ENCODE results near the gene TAF1C.

The TAF1C gene

GRCh38 chr16:84182680-84183571 lies 3.9 kb downstream of the TAF1C start:
- DNase-seq (ENCODE audit: low read depth) = no peak

GRCh38 chr16:84182104-84182503 lies 4.8 kb downstream of the TAF1C start:
- DNase-seq (ENCODE audit: low read depth) = no peak

GRCh38 chr16:84181144-84181915 lies 5.5 kb downstream of the TAF1C start:
- DNase-seq (ENCODE audit: low read depth) = no peak

- no peak for DNase-seq (ENCODE audit: low read depth)
These were observed 6.2 kb downstream of the TAF1C start for GRCh38 chr16:84180519-84181140.

GRCh38 chr16:84179612-84180320 lies 7.1 kb downstream of the TAF1C start:
- no peak for DNase-seq (ENCODE audit: low read depth)

- DNase-seq (ENCODE audit: low read depth) = no peak
These were observed 7.8 kb downstream of the TAF1C start for GRCh38 chr16:84178892-84179611.

- DNase-seq (ENCODE audit: low read depth) = no peak
These were observed 8.6 kb downstream of the TAF1C start for GRCh38 chr16:84178146-84178765.

GRCh38 chr16:84177741-84178073 lies 9.2 kb downstream of the TAF1C start:
- DNase-seq (ENCODE audit: low read depth) = no peak

- DNase-seq (ENCODE audit: low read depth) = no peak
These were observed 10.4 kb downstream of the TAF1C start for GRCh38 chr16:84176192-84177053.

GRCh38 chr16:84175350-84176081 lies 11.3 kb downstream of the TAF1C start:
- peak; percentile 39 for DNase-seq (ENCODE audit: low read depth)

GRCh38 chr16:84174396-84174795 lies 12.5 kb downstream of the TAF1C start:
- no peak for DNase-seq (ENCODE audit: low read depth)

GRCh38 chr16:84169765-84170310 lies 17.0 kb downstream of the TAF1C start:
- no peak for DNase-seq (ENCODE audit: low read depth)

- DNase-seq (ENCODE audit: low read depth) = no peak
These were observed 19.8 kb downstream of the TAF1C start for GRCh38 chr16:84166796-84167695.

GRCh38 chr16:84165746-84166145 lies 21.1 kb downstream of the TAF1C start:
- DNase-seq (ENCODE audit: low read depth) = no peak

- no peak for DNase-seq (ENCODE audit: low read depth)
These were observed 25.1 kb downstream of the TAF1C start for GRCh38 chr16:84161801-84162200.

- no peak for DNase-seq (ENCODE audit: low read depth)
These were observed 25.8 kb downstream of the TAF1C start for GRCh38 chr16:84161037-84161436.

- no peak for DNase-seq (ENCODE audit: low read depth)
These were observed 27.1 kb downstream of the TAF1C start for GRCh38 chr16:84159800-84160199.

- DNase-seq (ENCODE audit: low read depth) = no peak
These were observed 27.9 kb downstream of the TAF1C start for GRCh38 chr16:84159007-84159406.

All from T follicular helper cell (primary cell).